Measurements from ENCODE around the gene INTS3.

DNA sequence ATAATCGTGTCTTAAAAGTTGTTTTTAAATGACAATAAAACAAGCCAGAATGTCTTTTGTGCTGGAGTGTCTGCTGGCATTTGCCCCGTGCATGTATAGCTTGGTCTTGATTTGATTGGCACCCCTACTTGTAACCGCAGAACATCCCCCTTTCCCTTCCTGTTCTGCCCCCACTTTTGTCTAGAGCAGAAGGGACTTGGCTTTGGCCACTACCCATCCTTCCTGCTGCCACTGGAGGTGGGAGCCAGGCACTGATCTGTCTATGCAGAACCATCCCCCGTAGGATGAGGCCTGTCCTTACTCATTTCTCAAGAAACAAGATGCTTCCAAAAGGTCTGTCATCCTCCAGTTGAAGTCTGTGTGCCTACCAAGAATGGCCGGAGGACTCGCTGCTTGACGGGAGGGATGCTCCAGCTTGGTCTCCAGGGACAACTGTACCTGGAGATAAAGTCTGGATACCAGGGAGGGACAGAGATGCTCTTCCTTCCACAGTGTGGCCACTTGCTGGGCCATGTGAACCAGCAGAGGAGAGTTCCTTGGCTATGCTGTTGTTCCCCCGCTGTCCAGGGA lies 46.3 kb downstream of the INTS3 start:
- TF ChIP-seq, protein P1, sequence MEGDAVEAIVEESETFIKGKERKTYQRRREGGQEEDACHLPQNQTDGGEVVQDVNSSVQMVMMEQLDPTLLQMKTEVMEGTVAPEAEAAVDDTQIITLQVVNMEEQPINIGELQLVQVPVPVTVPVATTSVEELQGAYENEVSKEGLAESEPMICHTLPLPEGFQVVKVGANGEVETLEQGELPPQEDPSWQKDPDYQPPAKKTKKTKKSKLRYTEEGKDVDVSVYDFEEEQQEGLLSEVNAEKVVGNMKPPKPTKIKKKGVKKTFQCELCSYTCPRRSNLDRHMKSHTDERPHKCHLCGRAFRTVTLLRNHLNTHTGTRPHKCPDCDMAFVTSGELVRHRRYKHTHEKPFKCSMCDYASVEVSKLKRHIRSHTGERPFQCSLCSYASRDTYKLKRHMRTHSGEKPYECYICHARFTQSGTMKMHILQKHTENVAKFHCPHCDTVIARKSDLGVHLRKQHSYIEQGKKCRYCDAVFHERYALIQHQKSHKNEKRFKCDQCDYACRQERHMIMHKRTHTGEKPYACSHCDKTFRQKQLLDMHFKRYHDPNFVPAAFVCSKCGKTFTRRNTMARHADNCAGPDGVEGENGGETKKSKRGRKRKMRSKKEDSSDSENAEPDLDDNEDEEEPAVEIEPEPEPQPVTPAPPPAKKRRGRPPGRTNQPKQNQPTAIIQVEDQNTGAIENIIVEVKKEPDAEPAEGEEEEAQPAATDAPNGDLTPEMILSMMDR (tag by site-specific recombination; IDR thresholded peaks at IDR 0.05) = no peak
- no peak for TF ChIP-seq ZNF23 (tag by site-specific recombination; IDR thresholded peaks at IDR 0.05; ENCODE audit: borderline replicate concordance)
- no peak for TF ChIP-seq SALL2 (tag by site-specific recombination; IDR thresholded peaks at IDR 0.05; ENCODE audit: borderline replicate concordance)
- no peak for TF ChIP-seq ZNF138 (tag by site-specific recombination; IDR thresholded peaks at IDR 0.05; ENCODE audit: borderline replicate concordance)
- no peak for TF ChIP-seq ZFP69B (tag by site-specific recombination; IDR thresholded peaks at IDR 0.05)
- no peak for TF ChIP-seq YY1 (tag by site-specific recombination; IDR thresholded peaks at IDR 0.05)
- no peak for TF ChIP-seq ZBTB20 (tag by site-specific recombination; IDR thresholded peaks at IDR 0.05)
- no peak for TF ChIP-seq RBAK (tag by site-specific recombination; IDR thresholded peaks at IDR 0.05)
- TF ChIP-seq, protein P2, sequence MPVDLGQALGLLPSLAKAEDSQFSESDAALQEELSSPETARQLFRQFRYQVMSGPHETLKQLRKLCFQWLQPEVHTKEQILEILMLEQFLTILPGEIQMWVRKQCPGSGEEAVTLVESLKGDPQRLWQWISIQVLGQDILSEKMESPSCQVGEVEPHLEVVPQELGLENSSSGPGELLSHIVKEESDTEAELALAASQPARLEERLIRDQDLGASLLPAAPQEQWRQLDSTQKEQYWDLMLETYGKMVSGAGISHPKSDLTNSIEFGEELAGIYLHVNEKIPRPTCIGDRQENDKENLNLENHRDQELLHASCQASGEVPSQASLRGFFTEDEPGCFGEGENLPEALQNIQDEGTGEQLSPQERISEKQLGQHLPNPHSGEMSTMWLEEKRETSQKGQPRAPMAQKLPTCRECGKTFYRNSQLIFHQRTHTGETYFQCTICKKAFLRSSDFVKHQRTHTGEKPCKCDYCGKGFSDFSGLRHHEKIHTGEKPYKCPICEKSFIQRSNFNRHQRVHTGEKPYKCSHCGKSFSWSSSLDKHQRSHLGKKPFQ (tag by site-specific recombination; IDR thresholded peaks at IDR 0.05) = no peak
- TF ChIP-seq ZNF10 (tag by site-specific recombination; IDR thresholded peaks at IDR 0.05) = no peak
- TF ChIP-seq, protein P3, sequence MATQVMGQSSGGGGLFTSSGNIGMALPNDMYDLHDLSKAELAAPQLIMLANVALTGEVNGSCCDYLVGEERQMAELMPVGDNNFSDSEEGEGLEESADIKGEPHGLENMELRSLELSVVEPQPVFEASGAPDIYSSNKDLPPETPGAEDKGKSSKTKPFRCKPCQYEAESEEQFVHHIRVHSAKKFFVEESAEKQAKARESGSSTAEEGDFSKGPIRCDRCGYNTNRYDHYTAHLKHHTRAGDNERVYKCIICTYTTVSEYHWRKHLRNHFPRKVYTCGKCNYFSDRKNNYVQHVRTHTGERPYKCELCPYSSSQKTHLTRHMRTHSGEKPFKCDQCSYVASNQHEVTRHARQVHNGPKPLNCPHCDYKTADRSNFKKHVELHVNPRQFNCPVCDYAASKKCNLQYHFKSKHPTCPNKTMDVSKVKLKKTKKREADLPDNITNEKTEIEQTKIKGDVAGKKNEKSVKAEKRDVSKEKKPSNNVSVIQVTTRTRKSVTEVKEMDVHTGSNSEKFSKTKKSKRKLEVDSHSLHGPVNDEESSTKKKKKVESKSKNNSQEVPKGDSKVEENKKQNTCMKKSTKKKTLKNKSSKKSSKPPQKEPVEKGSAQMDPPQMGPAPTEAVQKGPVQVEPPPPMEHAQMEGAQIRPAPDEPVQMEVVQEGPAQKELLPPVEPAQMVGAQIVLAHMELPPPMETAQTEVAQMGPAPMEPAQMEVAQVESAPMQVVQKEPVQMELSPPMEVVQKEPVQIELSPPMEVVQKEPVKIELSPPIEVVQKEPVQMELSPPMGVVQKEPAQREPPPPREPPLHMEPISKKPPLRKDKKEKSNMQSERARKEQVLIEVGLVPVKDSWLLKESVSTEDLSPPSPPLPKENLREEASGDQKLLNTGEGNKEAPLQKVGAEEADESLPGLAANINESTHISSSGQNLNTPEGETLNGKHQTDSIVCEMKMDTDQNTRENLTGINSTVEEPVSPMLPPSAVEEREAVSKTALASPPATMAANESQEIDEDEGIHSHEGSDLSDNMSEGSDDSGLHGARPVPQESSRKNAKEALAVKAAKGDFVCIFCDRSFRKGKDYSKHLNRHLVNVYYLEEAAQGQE (tag by site-specific recombination; IDR thresholded peaks at IDR 0.05) = no peak
